ENCODE data around the gene SSH2.
A peak's percentile ranks its signal among the peaks of the same experiment; 100 is the strongest.
"Not testable (repeated sequence)": the region's sequence is repeated elsewhere in the genome, so short reads cannot be mapped to it uniquely, and the experiment has no call there.

The SSH2 gene

DNA sequence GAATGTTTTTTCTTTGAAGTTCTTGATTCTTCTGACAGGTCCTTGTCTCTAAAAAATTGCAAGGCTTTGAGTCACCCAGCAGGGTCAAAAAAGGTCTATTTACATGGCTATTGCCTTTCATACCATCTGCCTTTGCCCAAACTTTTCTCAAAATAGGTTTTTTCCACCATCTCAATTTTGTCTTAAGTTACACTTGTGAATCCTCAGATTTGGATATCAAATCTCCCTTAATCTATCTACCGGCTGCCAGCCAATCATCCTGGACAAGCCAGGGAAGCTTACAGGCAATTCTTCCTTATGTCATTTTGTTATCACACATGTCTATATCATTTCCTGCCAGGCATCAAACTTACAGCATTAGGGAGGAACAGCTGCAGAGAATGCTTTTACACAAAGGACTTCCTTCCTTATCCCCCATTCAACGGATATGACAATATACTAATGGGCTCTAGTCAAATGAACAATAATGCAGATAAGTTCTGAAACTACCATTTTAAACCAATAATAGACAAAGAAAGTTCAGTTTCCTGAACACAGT lies 203.2 kb downstream of the SSH2 start:
- no peak for DNase-seq

DNA sequence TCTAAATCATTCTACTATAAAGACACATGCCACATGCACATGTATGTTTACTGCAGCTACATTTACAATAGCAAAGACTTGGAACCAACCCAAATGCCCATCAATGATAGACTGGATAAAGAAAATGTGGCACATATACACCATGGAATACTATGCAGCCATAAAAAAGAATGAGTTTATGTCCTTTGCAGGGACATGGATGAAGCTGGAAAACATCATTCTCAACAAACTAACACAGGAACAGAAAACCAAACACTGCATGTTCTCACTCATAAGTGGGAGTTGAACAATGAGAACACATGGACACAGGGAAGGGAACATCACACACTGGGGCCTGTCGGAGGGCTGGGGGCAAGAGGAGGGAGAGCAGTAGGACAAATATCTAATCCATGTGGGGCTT lies 204.6 kb downstream of the SSH2 start:
- DNase-seq: not testable (repeated sequence)

DNA sequence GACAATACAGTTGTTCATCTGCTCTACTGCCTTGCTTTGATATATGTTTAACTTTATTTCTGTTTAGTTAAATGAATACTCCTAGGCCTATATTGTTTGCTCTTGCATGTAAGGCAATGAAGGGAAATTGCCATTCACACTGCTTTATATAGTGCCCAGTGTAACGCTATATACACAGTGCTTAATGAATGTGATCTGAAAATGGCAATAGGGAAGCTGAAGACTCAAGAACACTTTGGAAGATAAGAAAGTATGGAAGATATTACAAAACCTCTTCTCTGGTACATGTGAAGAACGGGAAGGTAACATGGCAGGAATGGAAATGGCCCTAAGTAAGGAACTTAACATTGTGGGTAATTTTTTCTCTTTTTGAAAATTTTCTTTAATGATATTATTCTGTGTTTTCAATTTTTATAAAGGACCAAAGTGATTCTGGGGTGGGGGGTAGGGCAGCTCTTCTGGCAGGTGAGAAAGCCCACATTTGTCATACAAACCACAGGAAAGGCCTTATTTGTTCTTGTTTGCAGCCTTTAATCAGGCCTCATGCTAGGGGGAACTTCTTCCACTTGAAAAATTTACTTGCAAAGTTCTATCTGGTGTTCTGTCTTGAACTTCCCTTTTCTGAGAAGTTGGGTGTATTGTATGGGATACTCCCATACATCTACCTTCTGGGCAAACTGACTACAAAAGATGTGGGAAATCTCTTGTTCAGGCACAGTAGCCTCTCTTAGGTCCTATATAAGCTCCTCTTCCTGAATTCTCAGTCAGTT lies 206.6 kb downstream of the SSH2 start:
- no peak for DNase-seq

DNA sequence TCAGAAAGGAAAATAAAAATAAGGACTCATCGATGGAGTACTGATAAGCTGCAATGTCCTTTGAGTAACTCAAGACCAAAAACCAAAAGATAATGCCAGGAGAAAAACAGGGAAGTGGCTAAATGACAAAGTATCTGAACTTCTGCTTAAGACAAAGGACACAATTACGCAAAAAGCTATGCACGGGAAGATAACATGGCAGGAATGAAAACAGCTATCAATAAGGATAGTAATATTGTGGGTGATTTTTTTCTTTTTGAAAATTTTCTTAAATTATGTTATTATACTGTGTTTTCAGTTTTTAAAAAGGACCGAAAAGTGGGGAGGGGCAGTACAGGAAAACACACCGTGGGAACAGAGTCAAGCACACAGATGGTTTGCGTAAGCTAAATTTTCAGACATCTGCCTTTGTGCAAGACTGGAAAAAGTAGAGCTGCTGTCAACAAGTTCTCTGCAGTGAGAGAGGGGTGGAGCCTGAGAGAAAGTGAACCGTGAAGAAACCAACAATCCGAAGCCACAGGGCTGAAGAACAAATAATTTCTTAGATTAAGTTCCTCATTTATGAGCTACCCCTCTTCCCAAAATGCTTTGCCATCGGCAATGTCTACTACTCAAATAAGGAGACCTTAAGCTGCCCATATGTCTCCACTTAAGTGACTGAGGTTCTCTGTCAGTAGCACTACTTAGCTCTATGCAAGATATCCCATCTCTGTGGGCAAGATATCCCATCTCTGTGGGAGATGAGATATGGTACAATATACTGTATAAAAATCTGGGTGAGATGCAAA lies 207.4 kb downstream of the SSH2 start:
- peak; percentile 67 for DNase-seq

DNA sequence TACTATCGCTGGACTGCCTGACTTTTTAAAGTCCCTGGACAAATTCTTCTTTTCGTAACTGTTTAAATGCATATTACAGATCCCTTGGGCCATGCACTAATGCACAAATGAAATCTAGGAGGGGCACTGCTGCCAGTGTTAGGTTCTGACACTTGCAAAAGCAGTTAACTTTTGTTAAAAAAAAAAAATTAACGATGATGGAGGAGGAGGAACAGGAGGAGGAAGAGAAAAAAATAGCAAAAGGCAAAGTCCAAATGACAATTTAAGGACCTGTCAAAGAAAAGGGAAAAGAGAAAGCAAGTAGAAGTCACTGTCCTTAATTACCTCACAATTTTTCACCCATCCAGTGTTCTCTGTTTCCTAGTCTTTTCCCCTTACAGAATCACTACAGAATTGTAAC lies 209.5 kb downstream of the SSH2 start:
- no peak for DNase-seq

DNA sequence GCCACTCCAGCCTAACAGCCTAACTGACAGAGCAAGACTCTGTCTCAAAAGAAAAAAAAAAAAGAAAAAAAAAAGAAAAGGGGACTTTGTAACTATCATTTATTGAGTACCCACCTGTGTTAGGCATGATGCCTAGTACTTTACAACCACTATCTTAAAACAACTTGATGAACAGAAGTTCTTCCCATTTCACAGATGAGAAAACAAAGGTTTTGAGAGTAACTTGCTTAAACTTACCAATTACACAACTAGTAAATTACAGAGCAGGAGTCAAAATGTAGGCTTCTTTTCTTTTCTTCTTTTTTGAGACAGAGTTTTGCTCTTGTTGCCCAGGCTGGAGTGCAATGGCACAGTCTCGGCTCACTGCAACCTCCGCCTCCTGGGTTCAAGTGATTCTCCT lies 210.6 kb downstream of the SSH2 start:
- DNase-seq: no peak

DNA sequence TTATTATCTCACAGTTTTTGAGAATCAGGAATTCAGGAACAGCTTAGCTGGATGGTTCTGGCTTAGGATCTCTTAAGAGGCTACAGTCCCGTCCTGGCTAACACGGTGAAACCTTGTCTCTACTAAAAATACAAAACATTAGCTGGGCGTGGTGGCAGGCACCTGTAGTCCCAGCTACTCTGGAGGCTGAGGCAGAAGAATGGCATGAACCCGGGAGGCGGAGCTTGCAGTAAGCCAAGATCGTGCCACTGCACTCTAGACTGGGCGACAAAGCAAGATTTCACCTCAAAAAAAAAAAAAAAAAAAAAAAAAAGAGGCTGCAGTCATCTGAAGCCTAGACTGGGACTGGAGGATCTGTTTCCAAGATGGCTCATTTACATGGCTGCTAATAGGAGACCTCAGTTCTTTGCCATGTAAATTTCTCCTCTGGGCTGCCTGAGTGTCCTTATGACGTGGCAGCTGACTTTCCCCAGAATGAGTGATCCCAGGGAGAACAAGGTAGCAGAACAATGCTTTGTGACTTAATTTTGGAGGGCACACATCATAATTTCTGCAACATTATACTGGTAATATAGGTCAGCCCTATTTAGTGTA lies 211.5 kb downstream of the SSH2 start:
- no peak for DNase-seq

DNA sequence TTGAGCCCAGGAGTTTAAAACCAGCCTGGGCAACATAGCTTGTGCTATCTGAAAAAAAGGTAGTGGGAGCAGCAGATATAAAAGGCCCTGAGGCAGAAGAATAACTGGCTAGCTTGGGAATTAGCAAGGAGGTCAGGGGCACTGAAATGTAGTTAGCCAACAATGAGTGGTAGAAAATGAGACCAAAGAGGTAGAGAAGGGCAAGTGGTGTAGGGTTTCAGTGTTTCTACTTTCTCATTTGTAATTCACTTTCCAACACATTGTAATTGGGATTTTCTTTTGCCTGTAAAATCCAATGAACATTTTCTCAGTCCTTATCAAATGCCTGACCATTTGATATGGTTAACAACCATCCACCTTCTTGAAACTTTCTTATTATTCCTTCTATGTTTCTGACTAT lies 212.2 kb downstream of the SSH2 start:
- no peak for DNase-seq

DNA sequence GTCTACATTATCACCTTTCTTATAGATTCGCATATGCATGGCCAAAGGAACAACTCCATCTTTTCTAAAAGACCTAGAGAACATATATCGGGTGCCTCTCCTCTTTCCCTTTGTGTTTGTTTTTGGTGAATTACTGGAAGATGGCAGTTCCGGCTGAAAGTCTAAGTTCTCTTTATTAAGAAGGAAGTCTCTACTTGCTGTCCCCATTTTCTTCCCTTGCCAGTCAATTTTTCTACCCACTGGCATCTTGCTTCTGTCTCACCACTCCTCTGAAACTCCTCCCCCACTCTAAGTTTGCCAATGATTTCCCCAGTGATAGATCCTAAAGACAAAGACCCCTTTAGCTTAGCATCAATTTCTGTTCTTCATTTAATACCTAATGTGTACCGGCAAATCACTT lies 213.5 kb downstream of the SSH2 start:
- DNase-seq: no peak

DNA sequence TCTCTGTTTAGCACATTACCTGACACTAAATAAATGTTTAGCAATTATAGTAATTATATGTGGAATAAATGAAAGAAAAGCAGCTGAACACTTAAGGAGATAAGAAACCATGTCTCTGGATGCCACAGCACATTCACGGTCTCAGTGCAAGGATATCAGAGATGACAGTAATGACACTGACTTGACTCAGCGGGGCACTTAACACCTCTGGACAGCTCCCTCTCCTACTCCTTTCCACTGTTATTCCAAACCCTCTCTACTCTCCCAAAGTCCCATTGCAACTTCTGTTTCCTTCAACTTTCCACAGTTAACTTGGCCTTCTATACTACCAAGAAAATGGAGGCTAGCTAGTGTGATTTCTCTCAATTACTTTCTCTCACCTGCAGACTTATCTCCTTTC lies 214.3 kb downstream of the SSH2 start:
- DNase-seq: no peak

DNA sequence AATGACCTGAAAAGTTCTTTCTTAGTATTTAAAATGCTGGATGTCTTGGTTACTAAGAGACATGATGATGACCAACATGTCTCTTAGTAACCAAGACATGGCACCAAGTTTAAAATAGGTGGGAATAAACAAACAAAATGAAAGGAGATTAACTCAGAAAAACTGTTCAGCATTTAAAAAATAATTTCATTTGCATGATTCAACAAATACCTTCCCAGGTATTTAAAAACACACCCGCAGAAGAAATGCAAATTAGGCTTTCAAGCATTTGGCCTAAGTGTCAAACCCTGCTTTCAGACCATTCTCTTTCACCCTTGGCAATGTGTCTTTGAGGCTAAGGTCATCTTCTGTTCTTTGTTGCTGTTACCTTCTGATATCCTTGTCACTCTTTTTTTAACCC lies 215.9 kb downstream of the SSH2 start:
- no peak for DNase-seq

DNA sequence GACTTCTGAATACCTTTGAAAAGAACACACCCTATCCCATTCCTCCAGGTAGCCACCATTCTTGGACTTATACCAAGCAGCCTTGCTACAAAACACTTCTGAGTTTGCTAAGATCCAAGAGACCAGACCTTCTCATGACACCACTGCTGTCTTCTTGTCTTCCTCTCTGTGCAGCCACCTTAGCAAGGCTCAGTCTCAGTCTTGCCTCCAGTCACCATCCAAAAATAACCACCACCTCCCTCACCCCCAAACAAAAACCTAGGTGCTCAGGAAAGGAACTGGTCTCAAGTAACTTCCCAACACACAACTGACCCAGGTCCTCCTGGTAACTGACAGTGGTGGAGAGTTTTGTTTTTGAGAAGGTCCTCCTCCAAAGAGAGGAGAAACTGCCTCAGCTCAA lies 216.4 kb downstream of the SSH2 start:
- no peak for DNase-seq

DNA sequence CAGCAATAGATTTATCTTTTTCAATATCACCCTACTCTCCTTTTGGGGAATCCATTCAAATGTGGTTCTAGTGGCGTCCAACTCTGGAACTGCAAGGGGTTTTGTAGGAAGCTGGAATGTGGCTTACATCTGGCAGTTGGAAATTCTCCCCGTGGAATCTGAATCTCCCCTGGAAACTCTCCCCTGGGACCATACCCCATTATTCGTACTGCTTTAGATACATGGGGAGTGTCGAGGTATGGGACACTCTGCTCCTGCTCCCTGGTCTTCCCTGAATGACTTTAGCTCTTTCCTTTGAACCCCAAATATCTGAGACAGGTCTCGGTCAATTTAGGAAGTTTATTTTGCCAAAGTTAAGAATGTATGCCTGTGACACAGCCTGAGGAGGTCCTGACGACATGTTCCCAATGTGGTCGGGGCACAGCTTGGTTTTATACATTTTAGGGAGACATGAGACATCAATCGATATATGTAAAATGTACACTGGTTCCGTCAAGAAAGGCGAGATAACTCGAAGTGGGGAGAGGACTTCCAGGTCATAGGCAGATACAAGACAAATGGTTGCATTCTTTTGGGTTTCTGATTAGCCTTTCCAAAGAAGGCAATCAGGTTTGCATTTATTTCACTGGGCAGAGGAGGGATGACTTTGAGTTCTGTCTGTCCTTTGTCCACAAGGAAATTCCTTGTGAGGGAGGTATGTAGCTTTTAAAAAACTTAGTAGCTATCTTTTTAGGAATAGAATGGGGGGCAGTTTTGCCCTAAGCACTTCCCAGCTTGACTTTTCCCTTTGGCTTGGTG lies 218.2 kb downstream of the SSH2 start:
- no peak for DNase-seq

DNA sequence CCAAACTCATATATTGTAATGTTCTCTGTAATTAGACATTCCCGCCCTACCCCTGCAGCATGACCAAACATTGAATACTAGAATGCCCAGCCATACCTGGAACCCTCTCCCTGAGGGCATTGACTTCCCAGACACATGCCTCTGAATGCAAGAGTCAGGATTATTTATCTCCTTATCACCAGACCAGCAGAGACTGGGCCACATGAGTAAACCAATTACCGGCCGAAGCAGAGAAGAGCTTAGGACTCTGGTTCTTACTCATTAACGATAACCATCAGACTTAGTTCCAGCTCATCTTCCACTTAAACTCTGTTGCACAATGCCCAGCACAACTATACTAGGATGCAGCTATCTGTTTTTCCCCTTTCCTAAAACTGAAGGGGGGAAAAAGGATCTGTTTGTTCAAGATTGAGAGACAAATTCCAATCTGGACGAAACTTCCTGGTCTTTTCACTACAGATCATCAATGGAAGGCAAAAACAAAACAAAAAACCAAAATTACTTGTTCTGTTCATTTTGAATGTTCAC lies 219.1 kb downstream of the SSH2 start:
- DNase-seq: no peak

DNA sequence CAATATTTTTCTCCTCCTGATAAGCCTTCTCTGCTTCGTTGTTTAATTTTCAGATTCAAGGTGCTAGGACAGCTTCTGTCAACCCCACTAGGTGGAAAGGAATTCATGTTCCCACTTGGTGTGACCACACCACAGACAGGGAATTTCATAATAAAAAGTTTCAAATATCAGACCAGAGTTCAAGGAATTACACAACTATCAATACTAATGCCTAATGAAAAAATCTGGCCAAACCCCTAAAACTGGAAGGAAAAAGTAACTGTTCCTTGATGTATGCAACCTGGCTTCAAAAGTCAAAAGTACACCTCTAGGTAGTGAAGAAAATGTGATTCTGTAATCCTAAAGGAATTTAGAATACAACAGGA lies 219.5 kb downstream of the SSH2 start:
- DNase-seq: no peak

DNA sequence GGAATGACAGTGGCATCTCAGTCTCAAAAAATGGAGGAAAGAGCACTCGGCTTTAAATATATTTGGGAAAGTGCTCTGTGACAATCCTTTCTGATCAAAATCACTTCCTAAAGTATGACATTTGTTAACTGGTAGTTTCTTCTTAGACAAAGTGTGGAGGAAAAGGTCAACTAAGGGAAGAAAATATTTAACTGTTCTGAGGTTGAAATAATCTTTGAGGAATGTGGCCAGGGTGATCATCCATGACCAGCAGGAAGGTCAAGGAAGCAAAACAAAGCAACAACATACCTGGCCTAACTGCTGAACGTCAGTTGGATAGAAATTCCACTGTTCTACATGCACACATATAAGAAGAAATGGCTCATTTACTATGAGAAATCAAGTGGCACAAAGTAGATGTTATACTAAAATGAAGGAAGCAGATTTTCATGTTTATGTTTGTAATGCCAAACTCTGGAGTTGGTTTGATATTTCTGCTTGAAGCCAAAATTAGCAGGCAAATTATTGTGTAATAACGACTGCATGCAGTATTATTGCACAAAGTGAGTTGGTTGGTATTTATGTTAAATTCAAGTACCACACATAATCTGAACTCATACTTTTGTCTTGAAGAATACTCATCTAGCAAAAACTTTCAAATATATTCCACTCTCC lies 220.0 kb downstream of the SSH2 start:
- no peak for DNase-seq

DNA sequence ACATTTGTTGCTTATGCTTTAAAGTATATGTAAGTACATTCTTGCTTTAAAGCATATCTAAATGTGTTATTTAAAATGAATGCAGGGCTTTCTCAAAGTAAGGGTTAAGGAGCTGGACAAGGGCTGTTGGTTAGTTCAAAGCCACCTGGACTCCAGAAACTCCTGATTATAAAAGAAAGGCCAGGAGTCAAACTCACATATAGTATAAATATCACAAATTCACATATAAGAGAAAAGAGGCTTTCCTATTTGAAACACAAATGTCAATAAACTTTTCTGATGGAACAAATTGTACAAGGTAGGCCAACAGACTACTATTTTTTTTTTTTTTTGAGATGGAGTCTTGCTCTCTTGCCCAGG lies 222.8 kb downstream of the SSH2 start:
- DNase-seq: no peak

DNA sequence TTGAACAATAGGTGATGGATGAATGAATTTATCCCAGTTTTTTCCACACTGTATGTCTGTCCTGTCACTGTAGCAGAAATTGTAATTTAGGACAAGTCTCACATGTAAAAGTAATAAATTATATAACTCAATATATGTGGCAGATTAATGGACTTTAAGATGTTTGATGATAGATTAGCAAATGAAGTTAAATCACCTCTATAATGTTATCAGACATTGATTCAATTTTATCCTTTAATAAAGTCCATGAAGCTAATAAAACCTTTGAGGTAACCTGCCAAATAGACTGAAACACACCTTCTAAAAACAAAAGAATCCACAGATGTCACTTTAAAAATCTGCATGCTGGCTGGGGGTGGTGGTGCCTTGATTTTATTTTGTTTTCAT lies 224.0 kb downstream of the SSH2 start:
- no peak for DNase-seq

DNA sequence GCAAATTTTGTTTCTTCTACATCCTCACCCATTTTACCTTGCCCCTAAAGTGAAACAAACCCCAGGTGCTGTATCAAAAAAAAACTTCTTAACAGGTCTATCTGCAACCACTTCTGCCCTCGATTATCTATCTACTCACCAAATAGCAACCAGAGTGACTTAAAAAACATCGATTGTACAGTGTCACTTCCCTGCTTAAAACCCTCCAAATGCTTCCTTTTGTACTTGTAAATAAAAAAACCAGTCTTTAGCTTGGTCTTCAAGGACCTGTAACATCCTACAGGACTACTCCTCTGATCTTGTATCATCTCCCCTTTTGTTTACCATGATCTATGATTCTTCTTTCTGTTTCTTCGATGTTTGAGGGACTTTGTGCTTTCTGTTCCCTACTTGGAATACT lies 224.6 kb downstream of the SSH2 start:
- no peak for DNase-seq

DNA sequence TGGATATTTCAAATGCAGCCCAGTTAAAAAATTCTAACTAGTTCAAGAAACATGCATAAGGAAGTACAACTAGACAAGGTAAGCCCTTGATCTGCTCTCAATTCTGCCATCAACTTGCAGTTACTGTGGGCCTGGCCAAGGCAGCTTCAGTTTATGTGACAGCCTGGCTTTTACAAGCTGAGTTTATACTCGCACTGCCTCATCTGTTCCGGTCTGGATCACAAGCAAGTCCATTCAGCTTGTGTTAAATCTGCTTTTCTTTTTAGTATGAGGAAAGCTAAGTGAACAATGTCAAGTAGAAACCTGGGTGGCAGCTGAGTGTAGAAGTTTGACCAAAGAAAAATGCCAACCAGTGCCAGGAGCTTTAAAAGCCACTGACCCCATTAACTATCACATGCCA lies 230.7 kb downstream of the SSH2 start:
- DNase-seq: no peak

DNA sequence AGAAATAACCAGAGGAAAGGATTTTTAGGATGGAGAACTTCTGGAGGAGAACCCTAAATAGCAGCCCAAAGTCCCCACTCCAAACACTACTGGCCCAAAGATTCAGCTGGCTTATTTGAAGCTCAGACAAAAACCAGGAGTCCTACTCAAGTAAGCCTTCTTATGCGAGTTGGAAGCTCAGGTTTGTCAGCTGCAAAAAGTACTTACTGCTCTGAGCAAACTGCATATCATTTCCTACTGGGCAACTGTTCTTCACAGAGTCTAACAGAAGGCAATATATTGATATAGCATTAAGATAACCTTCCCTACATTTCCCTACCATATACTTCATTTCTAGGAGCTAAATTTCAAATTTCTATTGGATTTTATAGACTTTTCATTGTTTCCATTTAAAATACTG lies 231.2 kb downstream of the SSH2 start:
- no peak for DNase-seq

DNA sequence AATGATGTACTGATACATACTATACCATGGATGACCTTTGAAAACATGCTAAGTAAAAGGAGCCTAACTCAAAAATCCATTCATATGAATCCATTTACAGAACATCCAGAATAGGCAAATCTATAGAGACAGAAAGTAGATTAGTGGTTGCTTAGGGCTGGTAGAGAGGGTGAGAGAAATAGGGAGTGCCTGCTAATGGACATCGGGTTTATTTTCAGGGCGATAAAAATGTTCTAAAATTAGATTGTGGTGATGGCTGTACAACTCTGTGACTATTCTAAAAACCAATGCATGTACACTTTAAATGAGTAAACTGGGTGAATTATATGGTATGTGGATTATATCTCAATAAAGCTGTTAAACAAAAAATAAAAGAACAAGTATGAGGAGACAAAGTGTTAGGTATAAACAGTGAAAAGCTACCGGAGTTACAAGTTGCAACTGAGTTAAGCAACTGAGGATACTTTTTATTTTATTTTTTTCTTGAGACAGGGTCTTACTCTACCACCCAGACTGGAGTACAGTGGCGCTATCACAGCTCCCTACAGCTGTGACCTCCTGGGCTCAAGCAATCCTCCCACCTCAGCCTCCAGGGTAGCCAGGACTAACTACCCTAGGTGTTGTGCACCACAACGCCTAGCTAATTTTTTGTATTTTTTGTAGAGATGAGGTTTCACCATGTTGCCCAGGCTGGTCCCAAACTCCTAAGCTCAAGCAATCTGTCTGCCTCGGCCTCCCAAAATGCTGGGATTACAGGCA lies 231.8 kb downstream of the SSH2 start:
- DNase-seq: no peak

Measured in activated effector memory CD4-positive, alpha-beta T cell treated with anti-CD3 and anti-CD28 coated beads, Interleukin-2, amount 50 U/mL, for 16 hours (primary cell).